HG02642 (cell line): ENCODE results near the gene MTFR2.

Source experiments
- ATAC-seq: cut with Tn5 transposase; IDR thresholded peaks from one replicate; pipeline ENCODE4 v1.9.1; 2021; ENCODE audit warnings: mild to moderate bottlenecking; ENCODE audit not compliant: unreplicated experiment, poor library complexity

The MTFR2 gene

DNA sequence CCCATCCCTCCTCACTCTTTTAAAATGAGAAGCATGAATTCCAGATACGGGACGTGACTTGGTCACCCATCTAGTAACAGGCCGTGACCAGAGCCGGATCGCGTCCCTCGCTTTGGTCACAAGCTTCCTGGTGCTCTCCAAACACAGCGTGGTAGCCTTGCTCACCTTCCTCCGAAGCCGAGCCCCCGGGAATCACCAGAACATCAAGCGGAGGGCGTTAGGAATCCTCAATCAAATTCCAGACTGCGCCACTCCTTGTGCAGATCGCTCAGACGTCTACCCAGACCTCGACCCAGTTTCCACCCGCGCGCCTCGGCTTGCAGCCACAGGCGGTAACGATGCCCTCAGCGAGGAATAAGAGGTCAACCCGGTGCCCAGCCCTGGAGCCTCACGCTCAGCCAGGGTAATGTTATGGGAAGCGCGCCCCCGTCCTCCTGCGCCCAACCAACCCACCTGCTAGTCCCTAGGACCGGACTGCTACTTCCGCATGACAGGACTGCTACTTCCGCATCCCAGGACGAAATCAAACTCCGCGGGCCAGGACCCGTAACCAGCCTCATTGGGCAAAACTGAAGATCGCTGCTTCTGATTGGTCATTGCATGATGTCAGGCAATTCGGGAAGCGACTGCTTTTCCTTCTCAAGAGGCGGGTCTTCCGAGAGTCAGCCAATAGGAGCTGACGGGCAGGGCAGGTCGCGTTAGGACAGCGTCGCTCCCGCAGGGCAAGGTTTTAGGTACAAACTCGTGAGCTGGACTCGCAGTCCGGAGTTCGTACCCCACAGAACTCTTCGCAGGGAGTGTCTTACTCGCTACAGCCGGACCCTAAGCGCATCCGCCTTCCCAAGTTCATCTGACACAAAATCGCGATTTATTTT lies at the start of gene MTFR2:
Gene MTFR2 (minus strand): TSS at position 501 of the 875 bp plus-strand sequence. CDS start 1,212 bp downstream, outside the sequence.
- ATAC-seq: peak; percentile 98

DNA sequence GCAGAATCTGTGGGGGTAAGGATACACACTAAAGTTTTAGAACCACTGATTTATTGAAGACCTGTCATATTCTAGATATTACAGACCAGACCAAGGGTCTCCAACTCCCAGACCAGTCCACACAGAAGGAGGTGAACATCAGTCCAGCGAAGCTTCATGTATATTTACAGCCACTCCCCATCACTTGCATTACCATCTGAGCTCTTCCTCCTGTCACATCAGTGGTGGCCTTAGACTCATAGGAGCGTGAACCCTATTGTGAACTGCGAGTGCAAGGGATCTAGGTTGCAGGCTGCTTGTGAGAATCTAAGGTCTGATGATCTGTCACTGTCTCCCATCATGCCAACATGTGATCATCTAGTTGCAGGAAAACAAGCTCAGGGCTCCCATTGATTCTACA lies 44.5 kb upstream of the MTFR2 start:
- no peak for ATAC-seq

DNA sequence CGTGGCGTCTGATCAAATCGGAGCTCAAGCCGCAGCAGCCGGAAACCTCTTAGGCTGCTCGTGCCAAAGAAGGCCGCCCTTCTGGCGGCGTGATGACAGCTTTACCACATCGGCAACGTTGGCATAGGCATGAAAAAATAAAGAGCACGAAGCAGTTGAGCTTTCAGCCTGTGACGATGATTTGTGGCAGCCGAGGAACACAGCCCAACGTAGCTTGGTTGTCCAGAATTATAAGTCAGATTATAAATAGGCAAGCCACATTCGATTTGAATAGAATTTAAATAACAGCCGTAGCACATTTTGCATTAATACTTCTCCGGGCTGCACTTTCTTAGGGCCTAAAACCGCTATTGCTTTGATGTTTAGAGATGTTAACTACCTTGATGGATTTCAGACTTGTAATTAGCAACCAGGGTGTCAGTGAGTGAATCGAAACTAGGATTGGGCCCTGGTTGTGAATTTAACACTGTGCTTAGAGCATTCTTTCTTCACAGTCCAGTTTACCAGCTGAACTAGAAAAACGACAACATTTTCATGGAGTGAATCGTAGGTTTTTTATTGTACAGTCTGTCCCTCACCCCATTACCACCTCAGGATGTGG lies 40.4 kb upstream of the MTFR2 start:
- ATAC-seq: peak; percentile 26

DNA sequence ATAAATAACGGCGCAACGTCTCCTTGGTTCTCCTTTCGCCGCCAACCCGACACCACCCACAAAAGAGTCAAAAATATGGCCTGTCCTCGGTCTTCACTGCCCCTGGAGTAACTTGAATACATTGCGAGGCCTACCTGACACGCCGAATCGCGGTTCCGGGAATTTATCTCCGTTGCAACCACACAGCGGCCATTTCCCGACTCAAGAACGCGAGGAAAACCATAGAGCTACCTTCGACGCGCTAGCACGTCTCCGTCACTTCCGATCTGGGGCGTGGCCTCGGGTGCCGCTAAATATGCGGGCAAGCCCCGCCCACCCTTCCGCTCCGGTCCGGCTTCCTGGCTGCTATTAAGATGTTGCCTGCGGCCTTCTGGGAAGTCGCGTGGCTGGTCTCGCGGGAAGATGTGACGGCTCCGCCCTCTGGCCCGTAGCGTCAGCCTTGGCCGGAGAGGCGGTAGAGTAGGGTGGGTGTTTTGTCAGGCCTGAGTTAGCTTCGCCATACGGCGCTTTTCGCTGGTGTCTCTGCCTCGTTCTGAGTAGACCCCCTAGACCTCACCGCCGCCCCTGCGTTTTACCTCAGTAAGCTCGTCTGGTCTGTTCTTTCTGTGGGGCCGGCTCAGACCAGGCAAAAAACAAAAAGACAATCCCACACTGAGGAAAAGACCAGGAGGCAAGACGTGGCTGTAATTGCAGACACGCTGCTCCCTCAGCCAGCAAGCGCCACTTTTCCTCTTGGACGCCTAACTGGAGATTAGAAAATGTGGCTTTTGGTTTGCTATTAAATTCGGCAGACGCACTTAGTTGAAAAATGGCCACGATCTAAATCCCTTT lies 39.7 kb upstream of the MTFR2 start, which contains the start of gene BCLAF1:
Gene BCLAF1 (minus strand): TSS at position 268 of the 831 bp plus-strand sequence. CDS start 9,980 bp downstream, outside the sequence.
- peak; percentile 92 for ATAC-seq

DNA sequence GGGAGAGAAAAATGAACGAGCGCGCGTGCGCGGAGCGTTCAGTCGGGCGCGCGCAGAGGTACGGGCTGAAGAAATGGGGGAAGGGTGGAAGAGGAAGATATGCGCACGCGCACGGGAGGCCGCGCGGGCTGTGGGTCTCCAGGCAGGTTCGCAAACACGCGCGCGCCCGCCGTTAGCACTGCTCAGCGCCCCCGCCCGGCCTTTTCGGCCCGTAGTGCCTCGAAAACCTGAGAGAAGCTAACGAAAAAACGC lies 39.1 kb upstream of the MTFR2 start:
- peak; percentile 55 for ATAC-seq

DNA sequence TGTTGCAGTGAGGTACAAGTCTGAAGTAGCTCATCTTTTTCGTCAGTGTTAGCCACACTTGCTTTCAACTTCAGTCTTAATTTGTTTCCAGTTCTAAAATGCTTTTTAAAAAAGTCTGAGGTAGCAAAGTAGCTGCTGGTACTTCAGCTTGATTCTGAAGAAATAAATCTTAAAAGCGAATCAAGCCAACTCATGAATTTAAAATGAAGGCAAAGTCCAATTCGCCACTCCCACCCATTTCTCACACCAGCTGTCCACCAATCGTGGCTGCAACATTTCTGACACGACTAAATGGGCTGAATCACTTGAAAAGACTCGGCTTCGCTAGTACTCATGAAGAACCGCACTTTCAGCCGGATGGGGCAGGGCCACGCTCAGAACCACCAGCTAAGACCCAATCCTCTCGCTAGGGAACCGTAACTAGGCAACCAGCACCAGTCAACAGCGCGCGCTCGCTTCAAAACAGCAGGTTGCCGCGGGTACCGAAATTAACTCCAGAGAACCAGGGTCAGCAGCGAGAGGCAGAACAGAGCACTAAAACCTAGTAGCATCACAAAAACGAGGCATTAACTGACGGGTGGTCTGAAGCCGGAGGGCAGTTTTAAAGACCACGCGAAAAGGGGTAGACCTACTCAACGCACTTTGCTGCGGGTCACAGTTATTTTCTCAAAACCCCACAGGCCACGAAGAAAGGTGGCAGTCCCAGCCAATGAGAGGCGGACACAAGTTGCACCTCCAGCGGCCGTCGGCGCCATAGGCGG lies 38.6 kb upstream of the MTFR2 start:
- peak; percentile 35 for ATAC-seq

GRCh38 chr6:136284909-136285308 lies 34.8 kb upstream of the MTFR2 start:
- ATAC-seq: no peak

DNA sequence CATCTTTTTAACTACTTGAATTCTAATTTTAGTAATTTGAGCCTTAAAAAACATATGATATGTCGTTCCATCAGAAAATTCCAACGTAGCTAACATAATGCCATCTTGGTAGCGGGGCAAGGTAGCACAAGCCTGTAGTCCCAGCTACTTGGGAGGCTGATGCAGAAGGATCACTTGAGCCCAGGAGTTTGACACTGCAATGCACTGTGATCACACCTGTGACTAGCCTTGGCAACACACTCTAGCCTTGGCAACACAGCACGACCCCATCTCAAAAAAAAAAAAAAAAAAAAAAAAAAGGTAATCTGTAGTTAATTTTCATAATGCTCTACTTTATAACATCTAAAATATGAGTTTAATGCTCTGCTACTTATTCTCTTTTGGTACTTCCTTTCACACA lies 32.8 kb upstream of the MTFR2 start:
- ATAC-seq: no peak

DNA sequence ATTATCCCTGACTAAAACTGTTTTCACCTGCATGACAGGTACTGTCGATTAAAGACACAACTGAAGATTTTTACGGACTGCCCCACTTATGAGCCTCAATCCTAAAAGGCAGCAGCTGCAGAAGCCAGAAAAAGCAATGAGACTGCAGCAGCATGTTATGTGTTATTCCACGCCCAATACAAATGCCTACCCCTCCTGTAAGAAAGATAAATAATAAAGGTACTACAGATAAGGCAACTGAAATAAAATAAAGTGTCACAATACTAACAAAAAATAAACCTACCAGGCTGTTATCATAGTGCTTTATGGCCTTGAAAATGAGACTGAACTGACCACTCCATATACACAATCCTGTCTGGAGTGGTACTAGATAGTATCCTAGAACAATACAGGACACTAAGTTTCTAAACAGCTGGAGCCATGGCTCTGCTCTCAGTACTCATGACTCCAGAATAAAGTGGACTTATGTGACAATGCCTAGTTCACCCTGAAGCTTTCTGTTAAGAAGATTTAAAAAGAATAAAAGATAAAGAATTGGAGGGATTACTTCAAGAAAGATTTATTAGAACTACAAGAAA lies 30.0 kb upstream of the MTFR2 start:
- ATAC-seq: no peak

DNA sequence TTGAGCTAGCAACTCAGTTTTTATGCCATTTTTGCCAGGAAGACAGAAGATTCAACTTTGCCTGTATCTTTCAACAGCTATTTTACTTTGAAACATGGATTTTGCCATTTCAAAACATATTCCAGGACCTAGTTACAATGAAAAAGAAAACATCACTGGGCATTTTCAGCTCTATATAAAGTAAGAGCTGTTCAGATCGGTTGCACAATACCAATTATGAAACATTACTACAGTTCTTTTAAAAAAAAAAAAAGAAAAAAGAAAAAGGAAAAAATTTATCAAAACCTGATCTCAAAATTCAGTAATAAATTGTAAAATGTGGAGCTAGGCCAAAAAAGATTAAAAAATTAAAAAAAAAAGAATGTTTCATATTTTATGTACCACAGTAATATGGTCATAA lies 24.0 kb upstream of the MTFR2 start:
- ATAC-seq: no peak

DNA sequence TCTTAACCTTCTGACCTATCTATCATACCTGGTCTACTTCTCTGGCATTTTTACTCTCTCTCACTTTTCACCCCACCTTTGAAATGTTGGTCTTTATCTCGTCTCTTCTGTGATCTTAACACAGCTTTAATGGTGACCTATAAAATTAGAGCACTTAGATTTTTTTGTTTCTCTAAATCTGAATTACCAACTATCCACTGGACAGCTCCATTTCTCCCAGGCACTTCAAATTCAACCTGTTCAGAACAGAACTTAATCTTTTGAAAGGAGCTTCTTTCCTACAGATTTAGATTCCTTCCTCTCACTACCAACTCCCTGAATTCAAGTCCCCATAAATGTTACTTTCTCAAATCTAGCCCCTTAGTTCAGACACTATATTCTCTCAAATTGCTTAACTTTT lies 15.0 kb upstream of the MTFR2 start:
- no peak for ATAC-seq

- no peak for ATAC-seq
Observed at GRCh38 chr6:136262940-136263339, 12.8 kb upstream of the MTFR2 start.

- ATAC-seq: no peak
Observed at GRCh38 chr6:136254851-136255466, 4.8 kb upstream of the MTFR2 start.

DNA sequence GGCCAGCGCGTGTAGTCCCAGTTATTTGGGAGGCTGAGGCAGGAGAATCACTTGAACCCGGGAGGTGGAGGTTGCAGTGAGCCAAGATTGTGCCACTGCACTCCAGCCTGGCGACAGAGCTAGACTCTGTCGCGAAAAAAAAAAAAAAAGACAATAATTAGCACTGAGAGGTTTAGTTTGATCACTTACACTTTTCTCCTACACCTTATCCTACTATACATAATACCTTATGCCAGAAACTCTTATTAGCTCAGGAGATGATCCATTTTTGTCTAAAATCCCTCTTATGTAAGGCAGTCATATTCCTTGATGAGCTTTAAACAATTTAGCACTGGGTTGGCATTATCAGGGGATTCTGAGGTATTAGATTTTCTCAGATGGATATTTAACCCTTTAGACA lies 3.6 kb upstream of the MTFR2 start:
- no peak for ATAC-seq

- no peak for ATAC-seq
Observed at GRCh38 chr6:136252441-136252840, 2.3 kb upstream of the MTFR2 start.

GRCh38 chr6:136251394-136251793 lies 1.3 kb upstream of the MTFR2 start:
- no peak for ATAC-seq

- ATAC-seq: peak; percentile 14
Observed at GRCh38 chr6:136250686-136251008, 536 bp upstream of the MTFR2 start.

- ATAC-seq: no peak
Observed at GRCh38 chr6:136249336-136249735, 775 bp downstream of the MTFR2 start.

- ATAC-seq: no peak
Observed at GRCh38 chr6:136244061-136244616, 6.0 kb downstream of the MTFR2 start.
